ENCODE results near the gene PCBD2.

DNA sequence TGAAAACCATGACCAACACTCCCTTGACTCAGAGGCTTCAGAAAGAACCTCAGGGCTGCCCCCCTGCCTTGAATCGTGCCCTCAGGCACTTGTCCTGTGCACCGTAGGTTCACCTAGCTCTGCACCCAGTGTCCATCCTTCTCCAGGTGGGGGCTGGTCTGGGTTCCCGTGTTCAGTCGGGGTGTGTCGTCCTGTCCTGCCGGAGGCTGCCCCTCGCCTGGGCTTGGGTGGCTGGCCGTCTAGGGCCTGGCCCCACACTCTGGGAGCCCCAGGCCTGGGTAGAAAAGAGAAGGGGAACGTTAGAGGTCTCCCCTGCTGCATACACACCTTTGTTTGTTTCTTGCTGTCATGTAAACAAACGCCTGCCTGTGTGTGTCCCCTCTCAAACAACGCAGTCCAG lies 92.1 kb downstream of the PCBD2 start:
- TF ChIP-seq, protein P1, sequence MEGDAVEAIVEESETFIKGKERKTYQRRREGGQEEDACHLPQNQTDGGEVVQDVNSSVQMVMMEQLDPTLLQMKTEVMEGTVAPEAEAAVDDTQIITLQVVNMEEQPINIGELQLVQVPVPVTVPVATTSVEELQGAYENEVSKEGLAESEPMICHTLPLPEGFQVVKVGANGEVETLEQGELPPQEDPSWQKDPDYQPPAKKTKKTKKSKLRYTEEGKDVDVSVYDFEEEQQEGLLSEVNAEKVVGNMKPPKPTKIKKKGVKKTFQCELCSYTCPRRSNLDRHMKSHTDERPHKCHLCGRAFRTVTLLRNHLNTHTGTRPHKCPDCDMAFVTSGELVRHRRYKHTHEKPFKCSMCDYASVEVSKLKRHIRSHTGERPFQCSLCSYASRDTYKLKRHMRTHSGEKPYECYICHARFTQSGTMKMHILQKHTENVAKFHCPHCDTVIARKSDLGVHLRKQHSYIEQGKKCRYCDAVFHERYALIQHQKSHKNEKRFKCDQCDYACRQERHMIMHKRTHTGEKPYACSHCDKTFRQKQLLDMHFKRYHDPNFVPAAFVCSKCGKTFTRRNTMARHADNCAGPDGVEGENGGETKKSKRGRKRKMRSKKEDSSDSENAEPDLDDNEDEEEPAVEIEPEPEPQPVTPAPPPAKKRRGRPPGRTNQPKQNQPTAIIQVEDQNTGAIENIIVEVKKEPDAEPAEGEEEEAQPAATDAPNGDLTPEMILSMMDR (IDR thresholded peaks at IDR 0.05) = no peak
- no peak for TF ChIP-seq POLR2A (IDR thresholded peaks at IDR 0.05)

Measured in esophagus squamous epithelium (tissue), 4 donors.